Stomach (tissue), 4 donors: ENCODE results near the gene ZNF469.

Experiments
- CTCF ChIP-seq, 7 experiments: fragments of 450-650 bp in 4 of 7; fragments of 200-600 bp in 3 of 7; sonication (generic) in 3 of 7; IDR thresholded peaks; one replicate each; pipeline ENCODE4 v1.5.1; 2016 to 2019; ENCODE audit warnings: antibody characterized with exemption in 7 of 7, control low read depth in 2 of 7, mild to moderate bottlenecking in 1 of 7
- EP300 ChIP-seq: sonication (generic); formaldehyde crosslinking; IDR thresholded peaks from one replicate; pipeline ENCODE4 v1.6.1; 2017; ENCODE audit warnings: antibody characterized with exemption
- POLR2AphosphoS5 ChIP-seq, 3 donors: sonication (generic); formaldehyde crosslinking; IDR thresholded peaks; one replicate each; pipeline ENCODE4 v1.6.1; 2016; ENCODE audit warnings: antibody characterized with exemption in 3 of 3

GRCh38 chr16:88380099-88380498 is 2.7 kb upstream of the ZNF469 start:
- TF ChIP-seq POLR2AphosphoS5 (IDR thresholded peaks at IDR 0.05) (no peak), CTCF (IDR thresholded peaks at IDR 0.05) (no peak), EP300 (no peak)
